ENCODE data around the gene SCAMP5.

- TF ChIP-seq ZNF274 (IDR thresholded peaks at IDR 0.05; ENCODE audit: low read depth, low read length) (no peak), YY1 (IDR thresholded peaks at IDR 0.05; ENCODE audit: insufficient read depth, insufficient read length) (no peak), SUZ12 (IDR thresholded peaks at IDR 0.05; ENCODE audit: extremely low read depth, insufficient read depth, insufficient read length) (no peak)
Measured at GRCh38 chr15:75027551-75027950, 32.2 kb downstream of the SCAMP5 start.
